Right lobe of liver (tissue), 4 donors: Measurements from ENCODE around the gene SNPH.

ENCODE experiments used
- POLR2A ChIP-seq: fragments of 450-650 bp; IDR thresholded peaks from one replicate; pipeline ENCODE4 v1.6.1; 2017; ENCODE audit warnings: antibody characterized with exemption, mild to moderate bottlenecking
- TF ChIP-seq, protein P1 (sequence below), 4 donors: fragments of 200-600 bp in 3 of 4; fragments of 450-650 bp in 1 of 4; IDR thresholded peaks; one replicate each; pipeline versions ENCODE4 v1.5.1 to v1.8.0; 2016 to 2022; ENCODE audit warnings: antibody characterized with exemption in 4 of 4, mild to moderate bottlenecking in 2 of 4
- donor health status: DM: no; HTN: no; CAD: no.
- donor health status: DM: no; HTN: no; CAD: no.
- donor health status: DM: no; HTN: yes; CAD: no.

DNA sequence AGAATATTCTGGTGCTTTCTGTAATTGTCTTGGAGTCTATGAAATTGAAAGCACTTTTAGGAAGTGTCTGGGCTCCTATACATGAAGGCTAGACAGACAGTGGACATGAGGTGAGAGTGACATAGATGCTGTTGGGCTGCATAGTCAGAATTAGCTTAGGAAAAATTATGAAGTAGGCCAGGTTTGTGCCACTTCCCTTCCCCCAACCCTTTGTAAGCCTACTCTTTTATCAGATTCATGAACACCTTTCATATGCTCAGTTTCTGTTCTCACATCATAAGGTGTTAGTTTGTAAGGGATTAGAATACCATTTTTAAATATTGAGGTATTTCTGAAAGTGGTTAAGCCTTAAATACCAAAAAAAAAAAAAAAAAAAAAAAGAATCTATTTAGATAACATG lies 18.4 kb upstream of the SNPH start:
- TF ChIP-seq, protein P1, sequence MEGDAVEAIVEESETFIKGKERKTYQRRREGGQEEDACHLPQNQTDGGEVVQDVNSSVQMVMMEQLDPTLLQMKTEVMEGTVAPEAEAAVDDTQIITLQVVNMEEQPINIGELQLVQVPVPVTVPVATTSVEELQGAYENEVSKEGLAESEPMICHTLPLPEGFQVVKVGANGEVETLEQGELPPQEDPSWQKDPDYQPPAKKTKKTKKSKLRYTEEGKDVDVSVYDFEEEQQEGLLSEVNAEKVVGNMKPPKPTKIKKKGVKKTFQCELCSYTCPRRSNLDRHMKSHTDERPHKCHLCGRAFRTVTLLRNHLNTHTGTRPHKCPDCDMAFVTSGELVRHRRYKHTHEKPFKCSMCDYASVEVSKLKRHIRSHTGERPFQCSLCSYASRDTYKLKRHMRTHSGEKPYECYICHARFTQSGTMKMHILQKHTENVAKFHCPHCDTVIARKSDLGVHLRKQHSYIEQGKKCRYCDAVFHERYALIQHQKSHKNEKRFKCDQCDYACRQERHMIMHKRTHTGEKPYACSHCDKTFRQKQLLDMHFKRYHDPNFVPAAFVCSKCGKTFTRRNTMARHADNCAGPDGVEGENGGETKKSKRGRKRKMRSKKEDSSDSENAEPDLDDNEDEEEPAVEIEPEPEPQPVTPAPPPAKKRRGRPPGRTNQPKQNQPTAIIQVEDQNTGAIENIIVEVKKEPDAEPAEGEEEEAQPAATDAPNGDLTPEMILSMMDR (IDR thresholded peaks at IDR 0.05): no peak
- TF ChIP-seq POLR2A: no peak
